Mesenchymal stem cell (in vitro differentiated cells and primary cell): ENCODE measurements around the gene CCNB2.
"Not testable (repeated sequence)": the region's sequence is repeated elsewhere in the genome, so short reads cannot be mapped to it uniquely, and the experiment has no call there.

Experiments
- DNase-seq: peaks from one replicate; pipeline ENCODE4 v3.0.0-alpha.2; 2013
- H2AFZ ChIP-seq: one replicate; pipeline ENCODE4 v1.6.1; 2013; ENCODE audit warnings: low read depth, mild to moderate bottlenecking, control low read depth, inconsistent platforms, low read length, moderate library complexity
- H2AK5ac ChIP-seq: 2 replicates; pipeline ENCODE4 v1.6.1; 2013; ENCODE audit warnings: low read length, moderate library complexity, mild to moderate bottlenecking, inconsistent platforms; ENCODE audit not compliant: severe bottlenecking
- H2BK120ac ChIP-seq: one replicate; pipeline ENCODE4 v1.6.1; 2013; ENCODE audit warnings: low read depth, mild to moderate bottlenecking, inconsistent platforms, low read length, moderate library complexity
- H2BK12ac ChIP-seq, 2 experiments: one replicate each; pipeline ENCODE4 v1.6.1; 2013; ENCODE audit warnings: inconsistent platforms in 2 of 2, low read length in 2 of 2, mild to moderate bottlenecking in 2 of 2, moderate library complexity in 2 of 2, control low read depth in 1 of 2
- H2BK15ac ChIP-seq: one replicate; pipeline ENCODE4 v1.6.1; 2013; ENCODE audit warnings: mild to moderate bottlenecking, low read depth, inconsistent platforms; ENCODE audit not compliant: poor library complexity, severe bottlenecking
- H2BK5ac ChIP-seq: 2 replicates; pipeline ENCODE4 v1.6.1; 2013; ENCODE audit warnings: low read depth, mild to moderate bottlenecking, low read length, control low read depth, inconsistent platforms; ENCODE audit not compliant: poor library complexity, severe bottlenecking
- H3K14ac ChIP-seq, 2 experiments: one replicate each; pipeline ENCODE4 v1.6.1; 2013; ENCODE audit warnings: inconsistent platforms in 2 of 2, low read length in 2 of 2, control low read depth in 1 of 2, mild to moderate bottlenecking in 1 of 2, moderate library complexity in 1 of 2
- H3K18ac ChIP-seq, 2 experiments: one replicate each; pipeline ENCODE4 v1.6.1; 2013; ENCODE audit warnings: inconsistent platforms in 2 of 2, low read length in 2 of 2, control low read depth in 1 of 2, low read depth in 1 of 2, mild to moderate bottlenecking in 1 of 2
- H3K23ac ChIP-seq, 2 experiments: one replicate each; pipeline ENCODE4 v1.6.1; 2013; ENCODE audit warnings: inconsistent platforms in 2 of 2, low read length in 2 of 2, mild to moderate bottlenecking in 2 of 2, moderate library complexity in 2 of 2, control low read depth in 1 of 2
- H3K27ac ChIP-seq: 2 replicates; pipeline ENCODE4 v1.5.1; 2013; ENCODE audit warnings: mild to moderate bottlenecking, moderate library complexity, low read length, control low read depth, inconsistent platforms; ENCODE audit not compliant: poor library complexity, severe bottlenecking
- H3K27me3 ChIP-seq, 2 experiments: 2 replicates each; pipeline versions ENCODE4 v1.6.1 to v1.7.0; 2013; ENCODE audit warnings: low read length in 2 of 2, mild to moderate bottlenecking in 2 of 2, moderate library complexity in 2 of 2, control low read depth in 1 of 2, inconsistent platforms in 1 of 2; ENCODE audit not compliant: control insufficient read depth in 1 of 2, insufficient read depth in 1 of 2
- H3K36me3 ChIP-seq, 2 experiments: 2 replicates each; pipeline versions ENCODE4 v1.6.1 to v1.7.0; 2013; ENCODE audit warnings: low read length in 2 of 2, control low read depth in 1 of 2, inconsistent platforms in 1 of 2, low read depth in 1 of 2, mild to moderate bottlenecking in 1 of 2; ENCODE audit not compliant: insufficient read depth in 2 of 2, control insufficient read depth in 1 of 2
- H3K4ac ChIP-seq, 2 experiments: one replicate each; pipeline ENCODE4 v1.6.1; 2013; ENCODE audit warnings: inconsistent platforms in 2 of 2, low read length in 2 of 2, mild to moderate bottlenecking in 2 of 2, moderate library complexity in 2 of 2, control low read depth in 1 of 2, low read depth in 1 of 2
- H3K4me1 ChIP-seq: 2 replicates; pipeline ENCODE4 v1.6.1; 2013; ENCODE audit warnings: low read depth, low read length, control low read depth; ENCODE audit not compliant: control insufficient read depth, insufficient read depth
- H3K4me2 ChIP-seq: 2 replicates; pipeline ENCODE4 v1.6.1; 2013; ENCODE audit warnings: low read length, mild to moderate bottlenecking, inconsistent platforms; ENCODE audit not compliant: poor library complexity, severe bottlenecking
- H3K4me3 ChIP-seq, 2 experiments: 2 replicates each; pipeline versions ENCODE4 v1.5.1 to v1.7.0; 2013; ENCODE audit warnings: low read length in 2 of 2, mild to moderate bottlenecking in 2 of 2, control low read depth in 1 of 2, low read depth in 1 of 2; ENCODE audit not compliant: insufficient read depth in 1 of 2
- H3K79me1 ChIP-seq: replicated peaks from 2 replicates; pipeline ENCODE4 v1.6.1; 2013; ENCODE audit warnings: mild to moderate bottlenecking, control low read depth, low read length, inconsistent platforms; ENCODE audit not compliant: poor library complexity, severe bottlenecking
- H3K9ac ChIP-seq: 2 replicates; pipeline ENCODE4 v1.7.0; 2013; ENCODE audit warnings: mild to moderate bottlenecking, low read length, moderate library complexity
- H3K9me3 ChIP-seq: 2 replicates; pipeline ENCODE4 v1.7.0; 2013; ENCODE audit warnings: mild to moderate bottlenecking, low read length; ENCODE audit not compliant: control insufficient read depth
- H4K8ac ChIP-seq: one replicate; pipeline ENCODE4 v1.6.1; 2013; ENCODE audit warnings: inconsistent platforms, mild to moderate bottlenecking, low read length, moderate library complexity
- H4K91ac ChIP-seq: one replicate; pipeline ENCODE4 v1.6.1; 2013; ENCODE audit warnings: mild to moderate bottlenecking, low read length, inconsistent platforms
- WGBS: methylation state at CpG from one replicate; pipeline ENCODE4 v1.1.7; 2013; ENCODE audit warnings: mixed read lengths; 5-methylcytosine and 5-hydroxymethylcytosine counted together

The CCNB2 gene

DNA sequence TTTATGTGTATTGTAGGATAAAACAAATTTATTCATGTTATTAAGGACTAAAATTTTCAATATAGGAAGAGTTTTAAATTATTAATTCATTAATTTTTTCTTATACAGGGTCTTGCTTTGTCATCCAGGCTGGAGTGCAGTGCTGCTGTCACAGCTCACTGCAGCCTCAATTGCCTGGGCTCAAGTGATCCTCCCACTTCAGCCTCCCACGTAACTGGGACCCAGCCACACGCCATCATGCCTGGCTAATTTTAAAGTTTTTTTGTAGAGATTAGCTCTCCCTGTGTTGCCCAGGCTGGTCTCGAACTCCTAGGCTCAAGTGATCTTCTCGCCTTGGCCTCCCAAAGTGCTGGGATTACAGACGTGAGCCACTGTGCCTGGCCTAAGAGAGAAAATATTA, 14.7 kb downstream of the CCNB2 start:
- Histone ChIP-seq H3K79me1 (peaks cover 6% of the 10 kb centered on the region), H2BK12ac (no peak overlapping the region), H3K4me3 (no peak overlapping the region), H3K9ac (no peak overlapping the region), H3K36me3 (peaks cover 12 to 36% of the 10 kb centered on the region in 2 experiments), H3K4ac (no peak overlapping the region), H3K14ac (no peak overlapping the region), H4K91ac (no peak overlapping the region), H3K27ac (no peak overlapping the region), H3K23ac (no peak overlapping the region), H2AFZ (no peak overlapping the region), H3K4me2 (no peak overlapping the region), H3K9me3 (no peaks in the 10 kb centered on the region), H2BK15ac (no peak overlapping the region), H3K4me1 (no peaks in the 10 kb centered on the region), H3K18ac (no peak overlapping the region), H4K8ac (no peak overlapping the region), H3K27me3 (no peaks in the 10 kb centered on the region), H2BK5ac (no peak overlapping the region), H2AK5ac (no peak overlapping the region), H2BK120ac (no peak overlapping the region)
- no peak for DNase-seq
- 100% methylated on average over 4 of the region's 5 CpGs for WGBS

DNA sequence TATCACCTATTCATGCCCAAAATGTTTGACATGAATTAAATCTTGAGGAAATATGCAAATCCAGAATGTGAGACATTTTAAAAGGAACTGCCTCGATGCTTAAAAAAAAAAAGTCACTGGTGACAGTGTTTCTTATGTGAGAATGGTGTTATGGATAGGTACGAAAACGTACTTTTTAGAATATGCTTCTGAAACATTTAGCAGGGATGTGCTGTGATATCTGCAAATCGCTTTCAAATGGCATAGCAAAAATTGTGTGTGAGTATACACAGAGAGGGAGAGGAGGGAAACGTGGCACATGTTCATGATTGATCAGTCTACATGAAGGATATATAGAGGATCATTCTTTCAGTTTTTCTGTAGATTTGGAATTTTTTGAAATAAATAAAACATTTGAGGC, 16.0 kb downstream of the CCNB2 start:
- Histone ChIP-seq H2AK5ac (no peak overlapping the region), H3K27ac (no peak overlapping the region), H3K4me1 (no peaks in the 10 kb centered on the region), H3K79me1 (peaks cover 4% of the 10 kb centered on the region), H2BK12ac (no peak overlapping the region), H3K4ac (no peak overlapping the region), H3K4me2 (no peak overlapping the region), H3K14ac (no peak overlapping the region), H3K9ac (no peak overlapping the region), H3K23ac (no peak overlapping the region), H2BK15ac (no peak overlapping the region), H3K4me3 (no peak overlapping the region), H3K36me3 (peaks cover 12 to 26% of the 10 kb centered on the region in 2 experiments), H2BK120ac (no peak overlapping the region), H2BK5ac (no peak overlapping the region), H2AFZ (no peak overlapping the region), H4K8ac (no peak overlapping the region), H3K18ac (no peak overlapping the region), H3K27me3 (no peaks in the 10 kb centered on the region), H3K9me3 (no peaks in the 10 kb centered on the region), H4K91ac (no peak overlapping the region)
- DNase-seq: no peak
- WGBS: 98% methylated on average over 5 of the region's 5 CpGs

DNA sequence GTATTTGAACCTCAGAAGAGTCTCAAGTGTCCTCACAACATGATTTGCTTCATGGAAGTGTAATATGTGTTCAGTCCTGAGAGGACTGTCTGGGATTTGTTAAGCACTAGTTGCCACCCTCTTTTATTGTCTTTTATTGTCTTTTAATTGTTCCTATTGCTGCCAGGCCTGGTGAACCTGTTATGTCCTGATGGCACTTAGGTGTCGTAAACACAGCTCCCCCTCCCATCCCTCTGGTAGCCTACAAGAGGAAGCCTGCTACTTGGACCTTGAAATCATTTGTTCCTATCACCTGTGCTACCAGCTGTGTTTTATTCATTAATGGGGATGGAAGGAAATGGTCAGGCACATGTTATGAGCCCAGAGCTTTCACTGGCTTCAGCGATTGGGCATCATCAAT, 19.3 kb downstream of the CCNB2 start:
- Histone ChIP-seq H2BK12ac (no peak overlapping the region), H4K91ac (no peak overlapping the region), H3K27me3 (no peaks in the 10 kb centered on the region), H3K18ac (no peak overlapping the region), H3K4me1 (no peaks in the 10 kb centered on the region), H3K79me1 (peaks cover 2% of the 10 kb centered on the region), H2AK5ac (no peak overlapping the region), H3K9ac (no peak overlapping the region), H3K4me2 (no peak overlapping the region), H3K4ac (no peak overlapping the region), H3K36me3 (peaks cover 0 to 4% of the 10 kb centered on the region in 2 experiments), H3K4me3 (no peak overlapping the region), H3K9me3 (peaks cover 9% of the 10 kb centered on the region), H3K14ac (no peak overlapping the region), H2BK15ac (no peak overlapping the region), H2BK120ac (no peak overlapping the region), H4K8ac (no peak overlapping the region), H3K23ac (no peak overlapping the region), H3K27ac (no peak overlapping the region), H2AFZ (no peak overlapping the region), H2BK5ac (no peak overlapping the region)
- 96% methylated on average over 1 of the region's 2 CpGs for WGBS
- DNase-seq: no peak

DNA sequence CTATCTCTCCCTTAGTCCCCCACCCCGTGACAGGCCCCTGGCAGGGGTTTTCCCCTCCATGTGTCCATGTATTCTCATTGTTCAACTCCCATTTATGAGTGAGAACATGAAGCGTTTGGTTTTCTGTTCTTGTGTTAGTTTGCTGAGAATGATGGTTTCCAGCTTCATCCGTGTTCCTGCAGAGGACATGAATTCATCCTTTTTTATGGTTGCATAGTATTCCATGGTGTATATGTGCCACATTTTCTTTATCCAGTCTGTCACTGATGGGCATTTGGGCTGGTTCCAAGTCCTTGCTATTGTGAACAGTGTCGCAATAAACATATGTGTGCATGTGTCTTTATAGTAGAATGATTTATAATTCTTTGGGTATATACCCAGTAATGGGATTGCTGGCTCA, 20.7 kb downstream of the CCNB2 start:
- peaks cover 23% of the 10 kb centered on the region for H3K9me3 ChIP-seq
- H3K18ac ChIP-seq, H3K79me1 ChIP-seq, H2BK15ac ChIP-seq, H2AK5ac ChIP-seq, H2BK120ac ChIP-seq, H3K4ac ChIP-seq, DNase-seq, H3K14ac ChIP-seq, H3K4me3 ChIP-seq, H3K27me3 ChIP-seq, H3K4me1 ChIP-seq, H2AFZ ChIP-seq, H3K4me2 ChIP-seq, H2BK5ac ChIP-seq, H2BK12ac ChIP-seq, H3K27ac ChIP-seq, H3K36me3 ChIP-seq, H3K9ac ChIP-seq, H4K8ac ChIP-seq, H3K23ac ChIP-seq, H4K91ac ChIP-seq: not testable (repeated sequence)
- WGBS: 100% methylated on average over 3 of the region's 4 CpGs
